ENCODE results near the gene USF2. TPM values are rescaled to one million over a fixed set of nuclear protein-coding genes. Genes with fewer than 3 reads are reported as not detected.

USF2 gene
- total and polyA plus RNA-seq, 2 donors (not counting 1 experiment from before 2014, with no cell fraction given) = 318 to 377 TPM

DNA sequence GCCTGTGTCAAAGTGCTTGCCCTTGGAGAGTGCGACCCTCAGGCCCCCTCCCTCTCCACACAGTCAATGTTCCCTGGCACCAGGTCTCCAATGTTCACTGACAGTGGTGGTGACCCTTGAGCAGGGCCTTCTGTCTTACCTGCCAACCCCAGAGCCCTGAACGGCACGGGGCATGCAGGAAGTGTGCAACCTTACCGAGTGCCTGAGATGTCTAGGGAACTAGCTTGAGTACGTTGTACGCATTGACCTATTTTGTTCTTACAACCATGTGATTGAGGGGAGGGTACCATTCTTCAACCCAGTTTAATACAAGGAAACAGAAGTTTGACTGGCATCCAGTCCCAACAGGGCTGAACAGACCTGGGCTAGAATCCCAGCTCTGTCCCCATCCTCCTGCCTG is 36.4 kb downstream of the USF2 start:
- no peaks in the 10 kb centered on the region for H3K9me3 Mint-ChIP-seq (ENCODE audit: insufficient read depth)
- intact Hi-C loops (cut with micrococcal nuclease) = no loop called here
- peaks cover 17 to 32% of the 10 kb centered on the region in 2 donors for H3K4me1 ChIP-seq (ENCODE audit: control insufficient read depth in 2 of 2, insufficient read depth in 2 of 2, low read length in 2 of 2)
- no peaks in the 10 kb centered on the region for H3K9me3 ChIP-seq (ENCODE audit: control extremely low read depth in 1 of 3, control insufficient read depth in 2 of 3, insufficient read depth in 1 of 3, low read length in 2 of 3)
- ChIA-PET CTCF (interaction anchor here (0.6 to 5.0 kb wide), 13 partner anchors 9 to 190 kb away, joined by 3 to 35 read pairs (median 3); no protein-coding TSS in a partner anchor), POLR2A (no interaction called here)
- H3K9ac ChIP-seq (ENCODE audit: low read length) = no peak overlapping the region
- H3K27me3 Mint-ChIP-seq = no peaks in the 10 kb centered on the region
- no peaks in the 10 kb centered on the region for H3K27me3 ChIP-seq (replicated peaks in 1 of 4; ENCODE audit: control extremely low read depth in 1 of 4, control insufficient read depth in 3 of 4, insufficient read depth in 4 of 4, low read length in 3 of 4)
- H3K4me1 Mint-ChIP-seq = peaks cover 36% of the 10 kb centered on the region
- H3K79me2 ChIP-seq (ENCODE audit: control insufficient read depth, insufficient read depth, low read length) = peaks cover 22% of the 10 kb centered on the region
- H3K27ac Mint-ChIP-seq = peak overlapping the region; percentile 46
- no peak overlapping the region for H3K4me2 ChIP-seq (replicated peaks; ENCODE audit: low read depth, low read length, poor library complexity, severe bottlenecking)
- H3K4me3 Mint-ChIP-seq = no peak overlapping the region
- no peak overlapping the region for H3K4me3 ChIP-seq (ENCODE audit: control extremely low read depth in 1 of 5, extremely low read depth in 1 of 5, insufficient read depth in 1 of 5, low read depth in 2 of 5, low read length in 4 of 5)
- no peak for ATAC-seq (ENCODE audit: low read depth)
- no peaks in the 10 kb centered on the region for H3K36me3 ChIP-seq (replicated peaks in 1 of 2; ENCODE audit: control extremely low read depth in 1 of 2, control insufficient read depth in 1 of 2, extremely low read depth in 1 of 2, insufficient read depth in 2 of 2, low read length in 1 of 2)
- H4K20me1 ChIP-seq (ENCODE audit: control insufficient read depth, insufficient read depth, low read length, poor library complexity, severe bottlenecking) = no peaks in the 10 kb centered on the region
- H3K27ac ChIP-seq (ENCODE audit: low read length in 2 of 2) = no peak overlapping the region
- WGBS (ENCODE audit: insufficient coverage) = 100% methylated on average over 1 of the region's 6 CpGs
- H2AFZ ChIP-seq (ENCODE audit: insufficient read depth, low read depth, low read length, poor library complexity, severe bottlenecking) = no peak overlapping the region
- TF ChIP-seq, protein P1, sequence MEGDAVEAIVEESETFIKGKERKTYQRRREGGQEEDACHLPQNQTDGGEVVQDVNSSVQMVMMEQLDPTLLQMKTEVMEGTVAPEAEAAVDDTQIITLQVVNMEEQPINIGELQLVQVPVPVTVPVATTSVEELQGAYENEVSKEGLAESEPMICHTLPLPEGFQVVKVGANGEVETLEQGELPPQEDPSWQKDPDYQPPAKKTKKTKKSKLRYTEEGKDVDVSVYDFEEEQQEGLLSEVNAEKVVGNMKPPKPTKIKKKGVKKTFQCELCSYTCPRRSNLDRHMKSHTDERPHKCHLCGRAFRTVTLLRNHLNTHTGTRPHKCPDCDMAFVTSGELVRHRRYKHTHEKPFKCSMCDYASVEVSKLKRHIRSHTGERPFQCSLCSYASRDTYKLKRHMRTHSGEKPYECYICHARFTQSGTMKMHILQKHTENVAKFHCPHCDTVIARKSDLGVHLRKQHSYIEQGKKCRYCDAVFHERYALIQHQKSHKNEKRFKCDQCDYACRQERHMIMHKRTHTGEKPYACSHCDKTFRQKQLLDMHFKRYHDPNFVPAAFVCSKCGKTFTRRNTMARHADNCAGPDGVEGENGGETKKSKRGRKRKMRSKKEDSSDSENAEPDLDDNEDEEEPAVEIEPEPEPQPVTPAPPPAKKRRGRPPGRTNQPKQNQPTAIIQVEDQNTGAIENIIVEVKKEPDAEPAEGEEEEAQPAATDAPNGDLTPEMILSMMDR (IDR thresholded peaks at IDR 0.05) = no peak
- TF ChIP-seq EZH2 (IDR thresholded peaks at IDR 0.05; ENCODE audit: borderline replicate concordance, insufficient read depth, low read depth, low read length, poor library complexity, severe bottlenecking) = no peak
- DNase-seq = no peak

DNA sequence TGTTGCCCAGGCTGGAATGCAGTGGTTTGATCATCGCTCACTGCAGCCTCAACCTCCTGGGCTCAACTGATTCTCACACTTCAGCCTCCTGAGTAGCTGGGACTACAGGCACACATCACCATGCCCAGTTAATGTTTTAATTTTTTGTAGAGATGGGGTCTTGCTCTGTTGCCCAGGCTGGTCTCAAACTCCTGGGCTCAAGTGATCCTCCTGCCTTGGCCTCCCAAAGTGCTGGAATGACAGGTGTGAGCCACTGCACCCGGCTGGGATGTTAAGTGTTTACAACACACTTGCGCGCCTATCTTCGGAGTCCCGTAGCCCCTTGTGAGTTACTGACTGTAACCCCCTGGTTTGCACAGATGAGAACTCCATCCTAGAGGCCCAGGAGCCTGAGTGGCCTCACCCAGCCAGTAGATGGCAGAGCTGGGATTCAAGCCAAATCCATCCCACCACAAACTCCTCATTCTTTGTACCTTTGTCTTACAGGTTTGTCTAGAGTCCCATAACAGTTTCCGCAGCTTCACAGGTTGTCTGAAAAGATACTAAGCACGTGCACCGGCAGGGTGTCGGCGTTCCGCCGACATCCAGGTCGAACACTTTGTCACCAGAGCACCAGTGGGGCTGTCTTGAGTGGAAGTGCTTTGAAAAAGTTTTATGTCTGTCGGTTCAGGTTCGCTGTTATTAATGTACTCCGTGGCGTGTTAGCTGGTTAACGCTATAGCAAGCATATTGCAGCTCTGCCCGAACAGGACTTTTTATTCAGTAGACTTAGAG is 37.9 kb downstream of the USF2 start:
- no peaks in the 10 kb centered on the region for H3K36me3 ChIP-seq (replicated peaks in 1 of 2; ENCODE audit: control extremely low read depth in 1 of 2, control insufficient read depth in 1 of 2, extremely low read depth in 1 of 2, insufficient read depth in 2 of 2, low read length in 1 of 2)
- peaks cover 21 to 42% of the 10 kb centered on the region in 2 donors for H3K4me1 ChIP-seq (ENCODE audit: control insufficient read depth in 2 of 2, insufficient read depth in 2 of 2, low read length in 2 of 2)
- TF ChIP-seq, protein P1 (IDR thresholded peaks at IDR 0.05) = peak; percentile 33
- no peak for TF ChIP-seq EZH2 (IDR thresholded peaks at IDR 0.05; ENCODE audit: borderline replicate concordance, insufficient read depth, low read depth, low read length, poor library complexity, severe bottlenecking)
- Mint-ChIP-seq H3K4me1 (peaks cover 45% of the 10 kb centered on the region), H3K27me3 (no peaks in the 10 kb centered on the region), H3K9me3 (ENCODE audit: insufficient read depth) (no peaks in the 10 kb centered on the region), H3K27ac (peak overlapping the region; percentile 65), H3K4me3 (peak overlapping the region; percentile 29)
- H3K4me3 ChIP-seq (ENCODE audit: control extremely low read depth in 1 of 5, extremely low read depth in 1 of 5, insufficient read depth in 1 of 5, low read depth in 2 of 5, low read length in 4 of 5) = no peak overlapping the region
- peaks cover 31% of the 10 kb centered on the region for H3K79me2 ChIP-seq (ENCODE audit: control insufficient read depth, insufficient read depth, low read length)
- H4K20me1 ChIP-seq (ENCODE audit: control insufficient read depth, insufficient read depth, low read length, poor library complexity, severe bottlenecking) = no peaks in the 10 kb centered on the region
- peak; percentile 58 for DNase-seq
- POLR2A ChIA-PET = interaction anchor here (1.0 to 1.6 kb wide), 2 partner anchors 17 to 41 kb away, joined by 4 read pairs; partner anchors contain the start of gene FFAR1
- H3K9ac ChIP-seq (ENCODE audit: low read length) = no peak overlapping the region
- peak; percentile 62 for ATAC-seq (ENCODE audit: low read depth)
- intact Hi-C loops (cut with micrococcal nuclease) = loop anchor here (1.0 to 2.0 kb wide), 2 partner anchors 46 to 162 kb away; no protein-coding TSS in a partner anchor
- peak overlapping the region; percentile 23 for H3K4me2 ChIP-seq (replicated peaks; ENCODE audit: low read depth, low read length, poor library complexity, severe bottlenecking)
- 96% methylated on average over 19 of the region's 20 CpGs for WGBS (ENCODE audit: insufficient coverage)
- H2AFZ ChIP-seq (ENCODE audit: insufficient read depth, low read depth, low read length, poor library complexity, severe bottlenecking) = no peak overlapping the region
- no peak overlapping the region for H3K27ac ChIP-seq (ENCODE audit: low read length in 2 of 2)
- CTCF ChIA-PET = interaction anchor here (0.7 to 5.0 kb wide), 15 partner anchors 8 to 188 kb away, joined by 3 to 35 read pairs (median 5); partner anchors contain the start of gene FFAR1
- H3K27me3 ChIP-seq (replicated peaks in 1 of 4; ENCODE audit: control extremely low read depth in 1 of 4, control insufficient read depth in 3 of 4, insufficient read depth in 4 of 4, low read length in 3 of 4) = no peaks in the 10 kb centered on the region
- H3K9me3 ChIP-seq (ENCODE audit: control extremely low read depth in 1 of 3, control insufficient read depth in 2 of 3, insufficient read depth in 1 of 3, low read length in 2 of 3) = no peaks in the 10 kb centered on the region

All from B cell (primary cell).